DLD1 (cell line): ENCODE results near the gene VWA5A.
"Not testable (repeated sequence)": the region's sequence is repeated elsewhere in the genome, so short reads cannot be mapped to it uniquely, and the experiment has no call there.

Source experiments
- in situ Hi-C: cut with HindIII; loops from 2 replicates; pipeline ENCODE4 v1.10.0; 2017; ENCODE audit warnings: low sequenced_read_pairs

Gene VWA5A

DNA sequence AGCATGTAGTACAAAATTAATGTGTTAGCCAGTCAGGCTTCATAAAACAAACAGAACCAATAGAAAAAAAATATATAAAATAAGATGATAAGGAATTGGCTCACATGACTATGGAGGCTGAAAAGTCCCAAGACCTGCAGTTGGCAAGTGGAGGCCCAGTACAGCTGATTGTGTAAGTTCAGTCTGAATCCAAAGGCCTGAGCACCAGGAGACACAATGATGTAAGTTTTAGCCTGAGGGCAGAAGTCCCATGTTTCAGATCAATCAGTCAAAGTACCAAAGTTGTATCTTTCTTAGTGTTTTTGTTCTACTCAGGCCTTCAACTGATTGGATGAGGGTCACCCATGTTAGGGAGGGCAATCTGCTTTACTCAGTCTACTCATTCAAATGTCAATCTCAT lies 53.5 kb downstream of the VWA5A start:
- in situ Hi-C loops: no loop called here

- in situ Hi-C loops: not testable (repeated sequence)
Observed at GRCh38 chr11:124170315-124170714, 55.1 kb downstream of the VWA5A start.

GRCh38 chr11:124170801-124171586 lies 55.7 kb downstream of the VWA5A start:
- in situ Hi-C loops: no loop called here

DNA sequence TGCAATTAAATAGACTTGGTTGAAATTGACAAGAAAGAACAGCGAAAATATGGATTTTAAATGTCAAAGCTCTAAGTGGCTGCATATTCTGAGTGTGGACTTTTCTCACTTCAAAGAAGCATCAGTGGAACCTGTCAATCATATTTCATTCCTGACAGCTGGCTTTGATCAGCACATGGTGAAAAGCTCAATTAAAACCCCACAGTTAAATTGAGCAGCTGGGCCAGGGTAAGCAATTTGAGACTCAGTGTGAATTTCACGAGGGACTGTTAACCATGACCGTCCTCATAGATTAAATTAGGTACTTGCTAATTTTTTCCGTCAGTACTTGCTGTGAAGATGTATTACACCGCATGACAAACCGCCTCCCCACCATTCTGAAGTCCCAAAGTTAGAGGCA lies 56.9 kb downstream of the VWA5A start:
- in situ Hi-C loops: no loop called here

DNA sequence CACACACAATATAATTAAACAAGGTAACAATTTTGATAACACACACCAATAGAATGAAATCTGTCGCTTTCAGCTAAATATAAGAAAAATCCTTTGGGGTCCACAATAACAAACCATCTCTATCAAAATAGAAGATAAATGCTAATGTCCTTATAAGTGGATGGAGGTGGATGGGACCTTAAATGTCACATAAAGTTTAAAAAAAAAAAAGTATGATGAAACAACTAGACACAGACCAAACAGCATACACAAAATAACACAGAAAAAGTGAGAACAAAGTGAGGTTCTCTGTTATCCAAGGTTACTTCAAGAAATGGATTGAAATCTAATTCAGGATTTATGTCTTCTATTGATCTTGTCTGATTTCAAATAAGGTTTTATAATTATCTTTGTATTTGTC lies 57.3 kb downstream of the VWA5A start:
- in situ Hi-C loops: no loop called here

GRCh38 chr11:124174001-124174583 lies 58.8 kb downstream of the VWA5A start:
- in situ Hi-C loops: no loop called here

GRCh38 chr11:124176925-124177715 lies 61.9 kb downstream of the VWA5A start:
- in situ Hi-C loops: no loop called here

GRCh38 chr11:124179310-124179709 lies 64.1 kb downstream of the VWA5A start:
- in situ Hi-C loops: no loop called here

DNA sequence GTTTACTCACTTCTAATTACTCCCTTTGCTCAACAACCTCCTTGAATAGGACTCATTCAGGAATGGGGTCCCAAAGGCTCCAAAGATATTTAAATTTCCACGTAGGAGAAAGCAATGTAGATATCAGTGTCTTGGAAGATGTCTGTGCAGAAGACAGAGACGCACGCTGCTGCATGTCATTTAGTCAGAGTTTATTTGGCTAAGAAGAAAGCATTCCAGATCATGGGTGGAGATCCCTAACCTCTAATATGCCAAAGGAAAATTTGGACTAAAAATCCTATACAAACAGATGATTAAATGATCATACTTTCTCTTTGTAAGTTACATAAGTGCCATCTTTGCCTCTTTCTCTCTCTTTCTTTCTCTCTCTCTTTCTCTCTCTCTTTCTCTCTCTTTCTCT lies 67.8 kb downstream of the VWA5A start, which contains the start of gene OR10D3:
Gene OR10D3 (plus strand): TSS at position 278 of the 400 bp plus-strand sequence. CDS start 1,925 bp downstream, outside the sequence.
- in situ Hi-C loops: no loop called here

- in situ Hi-C loops: no loop called here
Observed at GRCh38 chr11:124190298-124191139, 75.3 kb downstream of the VWA5A start.

GRCh38 chr11:124193221-124194010 lies 78.2 kb downstream of the VWA5A start:
- in situ Hi-C loops: no loop called here

- in situ Hi-C loops: no loop called here
Observed at GRCh38 chr11:124194293-124195188, 79.3 kb downstream of the VWA5A start.

GRCh38 chr11:124195189-124195734 lies 80.0 kb downstream of the VWA5A start:
- in situ Hi-C loops: no loop called here
